Caki2 (cell line): ENCODE data around the gene CYTH2. TPM values are rescaled to one million over a fixed set of nuclear protein-coding genes. Genes with fewer than 3 reads are reported as not detected.
"Not testable (repeated sequence)": the region's sequence is repeated elsewhere in the genome, so short reads cannot be mapped to it uniquely, and the experiment has no call there.

Source experiments
- DNase-seq: peaks from one replicate; pipeline ENCODE4 v3.0.0-alpha.2; 2015; ENCODE audit warnings: low read depth
- in situ Hi-C: cut with HindIII; loops from 2 replicates; pipeline ENCODE4 v1.10.0; 2016; ENCODE audit warnings: low sequenced_read_pairs, low pct_unique_long_range_greater_than_20kb, mixed read lengths
- total RNA-seq: library from RNA; depleted of rRNA; stranded (reverse); fragments of >200 nt; shearing (Covaris generic); gene quantifications from 2 replicates; pipeline ENCODE4 v1.2.3, GENCODE V29; 2014; ENCODE audit warnings: low replicate concordance

The CYTH2 gene
- total RNA-seq, 1 experiment from 2014 or later, result 164 TPM

GRCh38 chr19:48502350-48503018, 33.3 kb downstream of the CYTH2 start:
- DNase-seq, result no peak
- in situ Hi-C loops, result no loop called here

GRCh38 chr19:48506138-48506733, 37.1 kb downstream of the CYTH2 start:
- peak; percentile 46 for DNase-seq
- in situ Hi-C loops, result no loop called here

- DNase-seq, result no peak
- in situ Hi-C loops, result no loop called here
Observed at GRCh38 chr19:48507911-48508439, 38.8 kb downstream of the CYTH2 start.

GRCh38 chr19:48508729-48509411, 39.7 kb downstream of the CYTH2 start:
- in situ Hi-C loops, result no loop called here
- no peak for DNase-seq

- in situ Hi-C loops, result no loop called here
- no peak for DNase-seq
Observed at GRCh38 chr19:48509467-48510194, 40.5 kb downstream of the CYTH2 start.

GRCh38 chr19:48510421-48511268, 41.5 kb downstream of the CYTH2 start:
- in situ Hi-C loops, result no loop called here
- no peak for DNase-seq

- DNase-seq, result no peak
- in situ Hi-C loops, result no loop called here
Observed at GRCh38 chr19:48511321-48511731, 42.2 kb downstream of the CYTH2 start.

GRCh38 chr19:48511800-48512503, 42.8 kb downstream of the CYTH2 start, which contains the start of gene LMTK3:
TSS of gene LMTK3 (minus strand) at chr19:48511835. CDS start at chr19:48511576, 259 bp downstream.
- DNase-seq, result no peak

GRCh38 chr19:48512504-48513288, 43.5 kb downstream of the CYTH2 start:
- in situ Hi-C loops, result no loop called here
- DNase-seq, result no peak

More at GRCh38 chr19:48511800-48512503, 42.8 kb downstream of the CYTH2 start, which contains the start of gene LMTK3:
- in situ Hi-C loops, result no loop called here

GRCh38 chr19:48513289-48514122, 44.3 kb downstream of the CYTH2 start:
- DNase-seq, result peak; percentile 58
- in situ Hi-C loops, result no loop called here

- in situ Hi-C loops, result no loop called here
- no peak for DNase-seq
Observed at GRCh38 chr19:48514123-48514458, 44.9 kb downstream of the CYTH2 start.

- in situ Hi-C loops, result no loop called here
- no peak for DNase-seq
Observed at GRCh38 chr19:48516536-48516935, 47.4 kb downstream of the CYTH2 start.

GRCh38 chr19:48518207-48518606, 49.0 kb downstream of the CYTH2 start:
- in situ Hi-C loops, result no loop called here
- DNase-seq, result no peak

GRCh38 chr19:48519426-48519825, 50.3 kb downstream of the CYTH2 start:
- in situ Hi-C loops, DNase-seq: not testable (repeated sequence)

- no peak for DNase-seq
- in situ Hi-C loops, result no loop called here
Observed at GRCh38 chr19:48520134-48520533, 51.0 kb downstream of the CYTH2 start.

GRCh38 chr19:48524221-48524620, 55.1 kb downstream of the CYTH2 start:
- DNase-seq, result no peak

More at GRCh38 chr19:48524221-48524620, 55.1 kb downstream of the CYTH2 start:
- in situ Hi-C loops, result no loop called here
